Ovary (tissue), 9 donors: Measurements from ENCODE around the gene DRC7. TPM values are rescaled to one million over a fixed set of nuclear protein-coding genes. Genes with fewer than 3 reads are reported as not detected.

ENCODE experiments used
- DNase-seq, 5 donors: peaks; one replicate each; pipeline ENCODE4 v3.0.0-alpha.2; 2019 to 2020
- H3K27ac ChIP-seq, 2 donors: fragments of 200-600 bp; one replicate each; pipeline versions ENCODE4 v1.5.1 to v1.8.0; 2019 to 2022
- H3K27me3 ChIP-seq: fragments of 200-600 bp; one replicate; pipeline ENCODE4 v1.8.0; 2022
- H3K36me3 ChIP-seq: fragments of 200-600 bp; sonication (generic); one replicate; pipeline ENCODE4 v1.5.1; 2019
- H3K4me1 ChIP-seq: one replicate; pipeline ENCODE4 v1.8.1; 2013; ENCODE audit warnings: mild to moderate bottlenecking, moderate library complexity; ENCODE audit not compliant: insufficient read depth
- H3K4me3 ChIP-seq: fragments of 200-600 bp; sonication (generic); one replicate; pipeline ENCODE4 v1.5.1; 2017
- H3K9me3 ChIP-seq, 2 donors: fragments of 200-600 bp in 1 of 2; sonication (generic) in 1 of 2; one replicate each; pipeline versions ENCODE4 v1.5.1 to v1.8.1; 2013 to 2019; ENCODE audit warnings: mild to moderate bottlenecking in 1 of 2, moderate library complexity in 1 of 2
- CTCF ChIP-seq, 3 donors: fragments of 450-650 bp in 2 of 3; fragments of 200-600 bp in 1 of 3; IDR thresholded peaks; one replicate each; pipeline versions ENCODE4 v1.5.1 to v1.8.0; 2016 to 2022; ENCODE audit warnings: antibody characterized with exemption in 3 of 3, mild to moderate bottlenecking in 1 of 3
- EP300 ChIP-seq: sonication (generic); formaldehyde crosslinking; IDR thresholded peaks from one replicate; pipeline ENCODE4 v1.6.1; 2017; ENCODE audit warnings: antibody characterized with exemption
- POLR2A ChIP-seq: fragments of 450-650 bp; IDR thresholded peaks from one replicate; pipeline ENCODE4 v1.6.1; 2017; ENCODE audit warnings: antibody characterized with exemption, mild to moderate bottlenecking, moderate library complexity
- WGBS, 3 donors: extraction: QIAGEN DNeasy Blood & Tissue Kit in 1 of 3; methylation state at CpG; one replicate each; pipeline versions ENCODE4 v1.1.5 to v1.1.7; 2013 to 2017; 5-methylcytosine and 5-hydroxymethylcytosine counted together
- intact Hi-C, 4 donors: fragments of 100-400 bp; cut with DNase I; formaldehyde crosslinking; loops; one replicate each; pipeline versions ENCODE4 v1.11.0 to v1.15.1; 2022 to 2023
- polyA plus RNA-seq, 2 donors: library from polyadenylated mRNA; stranded (reverse); fragments of 200-250 nt in 1 of 2; fragments of 350-450 nt in 1 of 2; fragmentation: Illumina TruSeq in 1 of 2; extraction: RNeasy Lipid Tissue Mini Kit (QIAGEN cat#74804) in 1 of 2; gene quantifications; one replicate each; pipeline ENCODE4 v1.2.3, GENCODE V29; 2013 to 2014
- total RNA-seq, 7 donors: library from RNA; depleted of rRNA in 2 of 7; stranded (reverse); fragments of >200 nt in 2 of 7; fragmentation: NEBNext Ultra II Directional in 3 of 7; extraction: Animal tissue kit (Norgen Biotek cat#: 25700) in 3 of 7; gene quantifications; one replicate each; pipeline versions ENCODE4 v1.1.0 to v1.2.4, GENCODE V29; 2016 to 2023
- donor health status: DM: no; HTN: no; CAD: no; lungs with moderate emphysema.
- donor health status: DM: no; HTN: no; CAD: no.
- donor health status: Bipolar disorder and iron deficiency.
- donor health status: DM: yes; HTN: yes; CAD: no.
- donor health status: DM: no; HTN: no; CAD: no.
- donor health status: DM: yes; HTN: yes; CAD: no.

DRC7 gene
- total and polyA plus RNA-seq, 9 donors: 0.07 to 12.5 (median 0.67) TPM; not detected in 3

- no peaks in the 10 kb centered on the region for H3K4me1 ChIP-seq
- H3K9me3 ChIP-seq: no peaks in the 10 kb centered on the region
- WGBS, 3 donors: 81 to 91% (median 82%) methylated on average over 12 of the region's 12 CpGs
- TF ChIP-seq POLR2A: no peak
- TF ChIP-seq CTCF (IDR thresholded peaks at IDR 0.05): no peak
- DNase-seq: no peak
- no peaks in the 10 kb centered on the region for H3K27me3 ChIP-seq
- intact Hi-C loops: no loop called here
- no peaks in the 10 kb centered on the region for H3K36me3 ChIP-seq
- H3K4me3 ChIP-seq: no peak overlapping the region
- H3K27ac ChIP-seq: no peak overlapping the region
Observed at GRCh38 chr16:57679016-57679415, 15.6 kb upstream of the DRC7 start.

- H3K4me1 ChIP-seq: no peaks in the 10 kb centered on the region
- no peaks in the 10 kb centered on the region for H3K27me3 ChIP-seq
- H3K36me3 ChIP-seq: no peaks in the 10 kb centered on the region
- DNase-seq: no peak
- intact Hi-C loops: no loop called here
- H3K27ac ChIP-seq: no peak overlapping the region
- TF ChIP-seq EP300 (no peak), CTCF (IDR thresholded peaks at IDR 0.05) (no peak), POLR2A (no peak)
- no peaks in the 10 kb centered on the region for H3K9me3 ChIP-seq
- 64 to 73% (median 67%) methylated on average over 6 to 7 of the region's 7 CpGs for WGBS, 3 donors
- no peak overlapping the region for H3K4me3 ChIP-seq
Observed at GRCh38 chr16:57679767-57680482, 14.7 kb upstream of the DRC7 start.

GRCh38 chr16:57680842-57681375 is 13.7 kb upstream of the DRC7 start:
- no peak for DNase-seq
- WGBS, 3 donors: 82 to 84% (median 83%) methylated on average over 5 of the region's 5 CpGs
- Histone ChIP-seq H3K27ac (no peak overlapping the region), H3K9me3 (no peaks in the 10 kb centered on the region), H3K27me3 (no peaks in the 10 kb centered on the region), H3K4me1 (no peaks in the 10 kb centered on the region), H3K4me3 (no peak overlapping the region), H3K36me3 (no peaks in the 10 kb centered on the region)
- TF ChIP-seq EP300: no peak
- TF ChIP-seq POLR2A: no peak
- TF ChIP-seq CTCF (IDR thresholded peaks at IDR 0.05): no peak
- intact Hi-C loops: no loop called here

GRCh38 chr16:57681950-57682728 is 12.5 kb upstream of the DRC7 start:
- no peak for TF ChIP-seq CTCF (IDR thresholded peaks at IDR 0.05)
- TF ChIP-seq EP300: no peak
- TF ChIP-seq POLR2A: no peak
- no peak overlapping the region for H3K4me3 ChIP-seq
- no peaks in the 10 kb centered on the region for H3K27me3 ChIP-seq
- DNase-seq: no peak
- no peaks in the 10 kb centered on the region for H3K9me3 ChIP-seq
- intact Hi-C loops: no loop called here
- H3K36me3 ChIP-seq: no peaks in the 10 kb centered on the region
- no peaks in the 10 kb centered on the region for H3K4me1 ChIP-seq
- H3K27ac ChIP-seq: no peak overlapping the region
- 85 to 89% (median 88%) methylated on average over 13 of the region's 13 CpGs for WGBS, 3 donors
